ENCODE measurements around the gene CCDC107.
"Not testable (repeated sequence)": the region's sequence is repeated elsewhere in the genome, so short reads cannot be mapped to it uniquely, and the experiment has no call there.

Gene CCDC107

GRCh38 chr9:35658137-35658967, at the start of gene CCDC107:
CCDC107 (plus strand) TSS chr9:35658292; CDS start chr9:35658380, 88 bp downstream.
- peak; percentile 70 to 79 (median 72) for DNase-seq (ENCODE audit: low read depth in 3 of 3)

GRCh38 chr9:35609001-35609819, 48.9 kb upstream of the CCDC107 start:
- DNase-seq (ENCODE audit: low read depth in 3 of 3), result no peak

GRCh38 chr9:35609820-35610163, 48.3 kb upstream of the CCDC107 start:
- DNase-seq (ENCODE audit: low read depth in 3 of 3), result no peak

- DNase-seq (ENCODE audit: low read depth in 3 of 3), result no peak
These were observed 46.8 kb upstream of the CCDC107 start for GRCh38 chr9:35611230-35611797.

GRCh38 chr9:35612066-35612465, 46.0 kb upstream of the CCDC107 start:
- DNase-seq (ENCODE audit: low read depth in 3 of 3), result not testable (repeated sequence)

- DNase-seq (ENCODE audit: low read depth in 3 of 3), result no peak
These were observed 45.2 kb upstream of the CCDC107 start for GRCh38 chr9:35612843-35613242.

GRCh38 chr9:35615981-35616680, 42.0 kb upstream of the CCDC107 start:
- DNase-seq (ENCODE audit: low read depth in 3 of 3), result no peak

- DNase-seq (ENCODE audit: low read depth in 3 of 3), result peak in 2 of 3 experiments; percentile 40 to 42
These were observed 41.2 kb upstream of the CCDC107 start for GRCh38 chr9:35616681-35617459.

- DNase-seq (ENCODE audit: low read depth in 3 of 3), result no peak
These were observed 40.5 kb upstream of the CCDC107 start for GRCh38 chr9:35617548-35617947.

GRCh38 chr9:35618325-35618727, 39.8 kb upstream of the CCDC107 start, which contains the start of gene CD72:
CD72 (minus strand) TSS chr9:35618413; CDS start chr9:35618303, 110 bp downstream.
- DNase-seq (ENCODE audit: low read depth in 3 of 3), result no peak

- DNase-seq (ENCODE audit: low read depth in 3 of 3), result no peak
These were observed 39.0 kb upstream of the CCDC107 start for GRCh38 chr9:35618854-35619799.

GRCh38 chr9:35619800-35620158, 38.3 kb upstream of the CCDC107 start:
- DNase-seq (ENCODE audit: low read depth in 3 of 3), result no peak

GRCh38 chr9:35627575-35627974, 30.5 kb upstream of the CCDC107 start:
- DNase-seq (ENCODE audit: low read depth in 3 of 3), result no peak

GRCh38 chr9:35628389-35628991, 29.6 kb upstream of the CCDC107 start:
- DNase-seq (ENCODE audit: low read depth in 3 of 3), result no peak

GRCh38 chr9:35629597-35629996, 28.5 kb upstream of the CCDC107 start:
- no peak for DNase-seq (ENCODE audit: low read depth in 3 of 3)

GRCh38 chr9:35635730-35636129, 22.4 kb upstream of the CCDC107 start:
- no peak for DNase-seq (ENCODE audit: low read depth in 3 of 3)

- no peak for DNase-seq (ENCODE audit: low read depth in 3 of 3)
These were observed 21.8 kb upstream of the CCDC107 start for GRCh38 chr9:35636135-35636876.

- DNase-seq (ENCODE audit: low read depth in 3 of 3), result not testable (repeated sequence)
These were observed 21.2 kb upstream of the CCDC107 start for GRCh38 chr9:35636877-35637246.

GRCh38 chr9:35637427-35637955, 20.6 kb upstream of the CCDC107 start:
- DNase-seq (ENCODE audit: low read depth in 3 of 3), result not testable (repeated sequence)
